Measurements from ENCODE around the gene RNU4-1. TPM values are rescaled to one million over a fixed set of nuclear protein-coding genes. Genes with fewer than 3 reads are reported as not detected.
"Not testable (repeated sequence)": the region's sequence is repeated elsewhere in the genome, so short reads cannot be mapped to it uniquely, and the experiment has no call there.

The RNU4-1 gene
- total and polyA plus RNA-seq, 12 donors, result 426 to 3,423 (median 1,870) TPM; not detected in 2

- Histone ChIP-seq H3K27me3 (no peaks in the 10 kb centered on the region), H3K9me3 (no peaks in the 10 kb centered on the region), H3K36me3 (peaks cover 0 to 4% (median 0%) of the 10 kb centered on the region in 9 donors), H3K4me3 (peak overlapping the region in 8 of 10 donors; percentile 14 to 48 (median 30)), H3K4me1 (peaks cover 35 to 98% (median 95%) of the 10 kb centered on the region in 9 donors), H3K27ac (peak overlapping the region; percentile 50 to 92 (median 85))
- intact Hi-C loops (cut with DNase I), result no loop called here
- ATAC-seq, result no peak
- WGBS, 2 donors, result 46 to 55% methylated on average over 6 of the region's 6 CpGs
- no peak for TF ChIP-seq CTCF (IDR thresholded peaks at IDR 0.05)
- DNase-seq, result no peak
Observed at GRCh38 chr12:120247621-120248030, 45.4 kb downstream of the RNU4-1 start.

GRCh38 chr12:120247183-120247582 lies 45.9 kb downstream of the RNU4-1 start:
- H3K36me3 ChIP-seq, result peaks cover 0 to 5% (median 0%) of the 10 kb centered on the region in 9 donors
- no peaks in the 10 kb centered on the region for H3K9me3 ChIP-seq
- intact Hi-C loops (cut with DNase I), result no loop called here
- 62% methylated on average over 3 of the region's 3 CpGs for WGBS, 2 donors
- H3K4me1 ChIP-seq, result peaks cover 33 to 98% (median 95%) of the 10 kb centered on the region in 9 donors
- H3K27ac ChIP-seq, result peak overlapping the region; percentile 32 to 92 (median 85)
- TF ChIP-seq CTCF (IDR thresholded peaks at IDR 0.05), result no peak
- no peaks in the 10 kb centered on the region for H3K27me3 ChIP-seq
- ATAC-seq (no peak), DNase-seq (no peak)
- peak overlapping the region in 8 of 10 donors; percentile 14 to 48 (median 30) for H3K4me3 ChIP-seq

- H3K9me3 ChIP-seq; DNase-seq; intact Hi-C loops (cut with DNase I); H3K27me3 ChIP-seq; ATAC-seq: not testable (repeated sequence)
- Histone ChIP-seq H3K27ac (peak overlapping the region in 9 of 10 donors; percentile 32 to 92 (median 87)), H3K4me1 (peaks cover 31 to 98% (median 95%) of the 10 kb centered on the region in 9 donors), H3K36me3 (peaks cover 0 to 10% (median 0%) of the 10 kb centered on the region in 9 donors), H3K4me3 (peak overlapping the region in 3 of 10 donors; percentile 16 to 48 (median 39))
- WGBS, 2 donors, result 77 to 83% methylated on average over 5 of the region's 5 CpGs
Observed at GRCh38 chr12:120246705-120247104, 46.3 kb downstream of the RNU4-1 start.

Other genes with a start within 250 kb of the RNU4-1 start
- 10 to 100 TPM; 15.4 to 33.6 (median 24.3) TPM for gene RAB35, start 176.5 kb downstream of the RNU4-1 start, total RNA-seq
- gene RAB35, start 176.5 kb downstream of the RNU4-1 start, polyA plus RNA-seq, result 10 to 100 TPM; 13.3 to 24.1 TPM
- gene GCN1, start 98.5 kb downstream of the RNU4-1 start, total RNA-seq, result 10 to 100 TPM; 30.4 to 41.3 (median 35.0) TPM
- gene GCN1, start 98.5 kb downstream of the RNU4-1 start, polyA plus RNA-seq, result 10 to 100 TPM in 1 of 2 donors, 1 to 10 TPM in 1; 9.7 to 17.2 TPM
- gene RPLP0, start 92.1 kb downstream of the RNU4-1 start, total RNA-seq, result 1,000 to 10,000 TPM in 1 of 10 donors, 100 to 1,000 TPM in 9; 578 to 1,255 (median 694) TPM
- gene RPLP0, start 92.1 kb downstream of the RNU4-1 start, polyA plus RNA-seq, result 1,000 to 10,000 TPM in 1 of 2 donors, 100 to 1,000 TPM in 1; 852 to 3,129 TPM
- 10 to 100 TPM; 52.0 to 83.7 (median 63.3) TPM for gene PXN, start 27.5 kb downstream of the RNU4-1 start, total RNA-seq
- gene PXN, start 27.5 kb downstream of the RNU4-1 start, polyA plus RNA-seq, result 100 to 1,000 TPM in 1 of 2 donors, 10 to 100 TPM in 1; 41.2 to 123 TPM
- over 10,000 TPM in 7 of 10 donors, 1,000 to 10,000 TPM in 3; 5,348 to 18,425 (median 10,263) TPM for gene RNU4-2, start 1.3 kb downstream of the RNU4-1 start, total RNA-seq
- gene RNU4-2, start 1.3 kb downstream of the RNU4-1 start, polyA plus RNA-seq, result not detected
- 1 to 10 TPM; 3.7 to 9.0 (median 4.7) TPM for gene SIRT4, start 9.1 kb upstream of the RNU4-1 start, total RNA-seq
- gene SIRT4, start 9.1 kb upstream of the RNU4-1 start, polyA plus RNA-seq, result 1 to 10 TPM; 2.8 to 6.2 TPM
- 1 to 10 TPM in 3 of 10 donors, under 1 TPM in 4, not detected in 3; 0.65 to 1.8 (median 0.89) TPM for gene PLA2G1B, start 34.5 kb upstream of the RNU4-1 start, total RNA-seq
- under 1 TPM in 1 of 2 donors, not detected in 1; 0.22 TPM for gene PLA2G1B, start 34.5 kb upstream of the RNU4-1 start, polyA plus RNA-seq
- 1 to 10 TPM; 2.8 to 9.6 (median 6.4) TPM for gene MSI1, start 75.9 kb upstream of the RNU4-1 start, total RNA-seq
- gene MSI1, start 75.9 kb upstream of the RNU4-1 start, polyA plus RNA-seq, result 1 to 10 TPM; 1.1 to 2.9 TPM
- 100 to 1,000 TPM; 101 to 180 (median 151) TPM for gene COX6A1, start 144.9 kb upstream of the RNU4-1 start, total RNA-seq
- gene COX6A1, start 144.9 kb upstream of the RNU4-1 start, polyA plus RNA-seq, result 100 to 1,000 TPM; 531 to 859 TPM
- gene TRIAP1, start 153.1 kb upstream of the RNU4-1 start, total RNA-seq, result 10 to 100 TPM; 10.1 to 18.4 (median 13.0) TPM
- 10 to 100 TPM; 12.0 to 28.9 TPM for gene TRIAP1, start 153.1 kb upstream of the RNU4-1 start, polyA plus RNA-seq
- gene GATC, start 153.2 kb upstream of the RNU4-1 start, total RNA-seq, result 10 to 100 TPM in 7 of 10 donors, 1 to 10 TPM in 3; 6.4 to 17.0 (median 11.1) TPM
- gene GATC, start 153.2 kb upstream of the RNU4-1 start, polyA plus RNA-seq, result 1 to 10 TPM; 6.0 to 7.3 TPM
- 10 to 100 TPM; 25.4 to 54.7 (median 32.0) TPM for gene SRSF9, start 176.5 kb upstream of the RNU4-1 start, total RNA-seq
- 10 to 100 TPM; 29.8 to 42.9 TPM for gene SRSF9, start 176.5 kb upstream of the RNU4-1 start, polyA plus RNA-seq
- gene DYNLL1, start 202.9 kb upstream of the RNU4-1 start, total RNA-seq, result 100 to 1,000 TPM in 9 of 10 donors, 10 to 100 TPM in 1; 94.0 to 227 (median 120) TPM
- gene DYNLL1, start 202.9 kb upstream of the RNU4-1 start, polyA plus RNA-seq, result 100 to 1,000 TPM; 136 to 352 TPM
- gene COQ5, start 235.9 kb upstream of the RNU4-1 start, total RNA-seq, result 10 to 100 TPM; 32.0 to 56.0 (median 43.6) TPM
- 10 to 100 TPM; 32.5 to 64.5 TPM for gene COQ5, start 235.9 kb upstream of the RNU4-1 start, polyA plus RNA-seq
- gene RNF10, start 241.1 kb upstream of the RNU4-1 start, total RNA-seq, result 100 to 1,000 TPM; 228 to 359 (median 271) TPM
- 100 to 1,000 TPM; 218 to 778 TPM for gene RNF10, start 241.1 kb upstream of the RNU4-1 start, polyA plus RNA-seq